Endothelial cell of umbilical vein (primary cell): ENCODE results near the gene ARMC5.

Experiments
- POLR2A ChIP-seq: IDR thresholded peaks from 2 replicates; pipeline ENCODE4 v1.6.1; 2012; ENCODE audit warnings: low read depth, mild to moderate bottlenecking, control low read depth, low read length
- POLR2AphosphoS5 ChIP-seq: IDR thresholded peaks from 2 replicates; pipeline ENCODE4 v1.6.1; 2012; ENCODE audit warnings: low read depth, mild to moderate bottlenecking, control low read depth, low read length, moderate library complexity; ENCODE audit not compliant: insufficient read depth
- TF ChIP-seq, protein P1 (sequence below), 2 donors: IDR thresholded peaks; 1 replicate in 1 of 2; 2 replicates in 1 of 2; pipeline ENCODE4 v1.5.1; 2011; ENCODE audit warnings: low read length in 2 of 2, mild to moderate bottlenecking in 2 of 2, moderate library complexity in 2 of 2, control low read depth in 1 of 2, inconsistent platforms in 1 of 2, low read depth in 1 of 2; ENCODE audit not compliant: insufficient read depth in 1 of 2; ENCODE audit errors: extremely low read depth in 1 of 2
- TF ChIP-seq, protein P2 (sequence below): IDR thresholded peaks from 2 replicates; pipeline ENCODE4 v1.6.1; 2011; ENCODE audit not compliant: insufficient read depth, insufficient read length

DNA sequence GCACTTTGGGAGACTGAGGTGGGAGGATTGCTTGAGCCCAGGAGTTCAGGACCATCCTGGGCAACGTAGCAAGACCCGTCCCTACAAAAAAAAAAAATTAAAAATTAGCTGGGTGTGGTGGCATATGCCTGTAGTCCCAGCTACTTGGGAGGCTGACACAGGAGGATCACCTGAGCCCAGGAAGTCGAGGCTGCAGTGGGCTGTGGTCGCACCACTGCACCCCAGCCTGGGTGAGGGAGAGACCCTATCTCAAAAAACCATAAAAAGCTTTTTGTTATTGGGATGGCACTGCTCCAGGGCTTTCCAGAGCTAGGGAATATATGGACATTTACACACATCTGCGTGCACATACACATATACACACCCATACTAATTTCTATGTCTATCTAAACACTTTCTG, 8.1 kb upstream of the ARMC5 start:
- TF ChIP-seq, protein P1, sequence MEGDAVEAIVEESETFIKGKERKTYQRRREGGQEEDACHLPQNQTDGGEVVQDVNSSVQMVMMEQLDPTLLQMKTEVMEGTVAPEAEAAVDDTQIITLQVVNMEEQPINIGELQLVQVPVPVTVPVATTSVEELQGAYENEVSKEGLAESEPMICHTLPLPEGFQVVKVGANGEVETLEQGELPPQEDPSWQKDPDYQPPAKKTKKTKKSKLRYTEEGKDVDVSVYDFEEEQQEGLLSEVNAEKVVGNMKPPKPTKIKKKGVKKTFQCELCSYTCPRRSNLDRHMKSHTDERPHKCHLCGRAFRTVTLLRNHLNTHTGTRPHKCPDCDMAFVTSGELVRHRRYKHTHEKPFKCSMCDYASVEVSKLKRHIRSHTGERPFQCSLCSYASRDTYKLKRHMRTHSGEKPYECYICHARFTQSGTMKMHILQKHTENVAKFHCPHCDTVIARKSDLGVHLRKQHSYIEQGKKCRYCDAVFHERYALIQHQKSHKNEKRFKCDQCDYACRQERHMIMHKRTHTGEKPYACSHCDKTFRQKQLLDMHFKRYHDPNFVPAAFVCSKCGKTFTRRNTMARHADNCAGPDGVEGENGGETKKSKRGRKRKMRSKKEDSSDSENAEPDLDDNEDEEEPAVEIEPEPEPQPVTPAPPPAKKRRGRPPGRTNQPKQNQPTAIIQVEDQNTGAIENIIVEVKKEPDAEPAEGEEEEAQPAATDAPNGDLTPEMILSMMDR (IDR thresholded peaks at IDR 0.05; ENCODE audit: extremely low read depth in 1 of 2, insufficient read depth in 1 of 2, low read depth in 1 of 2, low read length in 2 of 2) = no peak
- TF ChIP-seq, protein P2, sequence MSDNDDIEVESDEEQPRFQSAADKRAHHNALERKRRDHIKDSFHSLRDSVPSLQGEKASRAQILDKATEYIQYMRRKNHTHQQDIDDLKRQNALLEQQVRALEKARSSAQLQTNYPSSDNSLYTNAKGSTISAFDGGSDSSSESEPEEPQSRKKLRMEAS = no peak
- TF ChIP-seq POLR2AphosphoS5 (no peak), POLR2A (no peak)
